Measurements from ENCODE around the gene CCDC192.

DNA sequence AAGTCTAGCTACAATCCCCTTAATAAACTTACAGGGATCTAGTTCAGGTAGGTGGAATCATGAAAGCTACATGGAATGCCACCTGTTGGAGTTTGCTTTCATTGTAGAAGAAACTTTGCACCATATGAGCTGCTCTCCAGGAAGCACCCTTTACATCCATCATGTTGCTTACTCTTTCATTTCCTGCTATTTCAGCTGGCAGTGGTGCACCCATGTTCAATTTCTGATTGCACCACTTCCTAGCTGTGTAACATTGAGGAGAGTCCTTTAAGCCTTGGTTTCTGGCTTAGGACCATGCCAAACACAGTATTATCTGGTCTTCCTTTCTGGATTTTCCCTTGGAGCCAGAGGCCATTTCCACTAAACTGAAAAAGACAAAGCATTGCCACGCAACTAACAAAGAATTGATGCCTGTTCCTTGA is 257.1 kb downstream of the CCDC192 start:
- TF ChIP-seq, protein P1, sequence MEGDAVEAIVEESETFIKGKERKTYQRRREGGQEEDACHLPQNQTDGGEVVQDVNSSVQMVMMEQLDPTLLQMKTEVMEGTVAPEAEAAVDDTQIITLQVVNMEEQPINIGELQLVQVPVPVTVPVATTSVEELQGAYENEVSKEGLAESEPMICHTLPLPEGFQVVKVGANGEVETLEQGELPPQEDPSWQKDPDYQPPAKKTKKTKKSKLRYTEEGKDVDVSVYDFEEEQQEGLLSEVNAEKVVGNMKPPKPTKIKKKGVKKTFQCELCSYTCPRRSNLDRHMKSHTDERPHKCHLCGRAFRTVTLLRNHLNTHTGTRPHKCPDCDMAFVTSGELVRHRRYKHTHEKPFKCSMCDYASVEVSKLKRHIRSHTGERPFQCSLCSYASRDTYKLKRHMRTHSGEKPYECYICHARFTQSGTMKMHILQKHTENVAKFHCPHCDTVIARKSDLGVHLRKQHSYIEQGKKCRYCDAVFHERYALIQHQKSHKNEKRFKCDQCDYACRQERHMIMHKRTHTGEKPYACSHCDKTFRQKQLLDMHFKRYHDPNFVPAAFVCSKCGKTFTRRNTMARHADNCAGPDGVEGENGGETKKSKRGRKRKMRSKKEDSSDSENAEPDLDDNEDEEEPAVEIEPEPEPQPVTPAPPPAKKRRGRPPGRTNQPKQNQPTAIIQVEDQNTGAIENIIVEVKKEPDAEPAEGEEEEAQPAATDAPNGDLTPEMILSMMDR (IDR thresholded peaks at IDR 0.05) = no peak
- TF ChIP-seq POLR2A (IDR thresholded peaks at IDR 0.05) = no peak
- no peak for TF ChIP-seq POLR2AphosphoS5 (IDR thresholded peaks at IDR 0.05; ENCODE audit: insufficient read depth in 1 of 2, low read depth in 1 of 2)

Measured in vagina (tissue), 2 donors.